NCI-H187 treated with DMSO at 0.1 percent for 48 hours (cell line): Measurements from ENCODE around the gene MRGPRE.
"Not testable (repeated sequence)": the region's sequence is repeated elsewhere in the genome, so short reads cannot be mapped to it uniquely, and the experiment has no call there.

Source experiments
- DNase-seq: peaks from one replicate; lab custom pipeline; 2025; lab: John Stamatoyannopoulos, UW

The MRGPRE gene

GRCh38 chr11:3231851-3232744 lies at the start of gene MRGPRE:
TSS of gene MRGPRE (minus strand) at chr11:3232417. CDS start at chr11:3228799, 3,618 bp downstream.
- DNase-seq, result peak; percentile 66

GRCh38 chr11:3281146-3281545 lies 48.9 kb upstream of the MRGPRE start:
- DNase-seq, result not testable (repeated sequence)

GRCh38 chr11:3280662-3281061 lies 48.4 kb upstream of the MRGPRE start:
- DNase-seq, result not testable (repeated sequence)

GRCh38 chr11:3278922-3279321 lies 46.7 kb upstream of the MRGPRE start:
- not testable (repeated sequence) for DNase-seq

- DNase-seq, result not testable (repeated sequence)
Observed at GRCh38 chr11:3273629-3274028, 41.4 kb upstream of the MRGPRE start.

- not testable (repeated sequence) for DNase-seq
Observed at GRCh38 chr11:3262548-3262947, 30.3 kb upstream of the MRGPRE start.

- not testable (repeated sequence) for DNase-seq
Observed at GRCh38 chr11:3261831-3262230, 29.6 kb upstream of the MRGPRE start.

GRCh38 chr11:3257509-3257908 lies 25.3 kb upstream of the MRGPRE start:
- not testable (repeated sequence) for DNase-seq

- not testable (repeated sequence) for DNase-seq
Observed at GRCh38 chr11:3255241-3255640, 23.0 kb upstream of the MRGPRE start.

GRCh38 chr11:3254773-3255172 lies 22.6 kb upstream of the MRGPRE start:
- DNase-seq, result not testable (repeated sequence)

- DNase-seq, result no peak
Observed at GRCh38 chr11:3245071-3245470, 12.9 kb upstream of the MRGPRE start.

- DNase-seq, result no peak
Observed at GRCh38 chr11:3243880-3244279, 11.7 kb upstream of the MRGPRE start.

- no peak for DNase-seq
Observed at GRCh38 chr11:3237119-3237518, 4.9 kb upstream of the MRGPRE start.

GRCh38 chr11:3234846-3235245 lies 2.6 kb upstream of the MRGPRE start:
- no peak for DNase-seq

- no peak for DNase-seq
Observed at GRCh38 chr11:3232956-3233355, 739 bp upstream of the MRGPRE start.

- no peak for DNase-seq
Observed at GRCh38 chr11:3231550-3231850, 717 bp downstream of the MRGPRE start.

- no peak for DNase-seq
Observed at GRCh38 chr11:3230636-3231549, 1.3 kb downstream of the MRGPRE start.

GRCh38 chr11:3229673-3230630 lies 2.3 kb downstream of the MRGPRE start:
- DNase-seq, result no peak

GRCh38 chr11:3228445-3228829 lies 3.8 kb downstream of the MRGPRE start:
- DNase-seq, result no peak

GRCh38 chr11:3227568-3228444 lies 4.4 kb downstream of the MRGPRE start:
- DNase-seq, result no peak
